GM21515 (cell line): ENCODE data around the gene TPM1.

Experiments
- ATAC-seq: cut with Tn5 transposase; IDR thresholded peaks from one replicate; pipeline ENCODE4 v1.9.1; 2021; ENCODE audit not compliant: unreplicated experiment

The TPM1 gene

DNA sequence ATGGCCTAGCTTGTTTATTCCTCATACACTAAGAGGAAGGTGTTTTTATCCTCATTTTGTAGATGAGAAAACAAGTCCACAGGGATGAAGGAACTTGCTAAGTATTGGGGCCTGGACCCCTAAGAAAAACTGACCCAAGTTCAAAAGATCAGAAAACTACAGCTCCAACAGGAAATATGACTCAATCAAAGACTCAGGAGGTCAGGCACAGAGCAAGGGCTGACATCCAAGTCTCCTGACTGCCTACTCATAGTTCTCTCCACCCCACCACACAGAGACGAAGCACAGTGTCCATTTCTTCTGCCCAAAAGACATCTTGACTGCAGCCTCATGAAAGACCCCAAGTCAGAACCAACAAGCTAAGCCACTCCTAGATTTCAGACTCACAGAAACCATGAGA is 26.9 kb upstream of the TPM1 start:
- no peak for ATAC-seq

DNA sequence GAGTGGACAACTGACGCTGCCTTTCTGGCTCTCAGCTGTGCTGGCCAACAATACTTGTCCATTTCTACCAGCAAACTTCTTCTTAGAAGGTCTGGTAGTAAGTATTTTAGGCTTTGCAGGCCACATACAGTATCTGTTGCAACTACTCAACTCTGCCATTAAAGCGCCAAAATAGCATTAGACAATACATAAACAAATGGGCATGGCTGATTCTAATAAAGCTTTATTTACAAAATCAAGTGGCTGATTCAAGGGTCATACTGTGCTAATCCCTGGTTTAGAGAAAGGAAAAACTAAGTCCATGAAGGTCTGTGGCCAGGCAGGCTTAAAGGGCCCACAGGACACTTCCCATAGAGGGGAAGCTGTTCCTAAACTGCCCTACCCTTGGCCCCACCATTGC is 26.3 kb upstream of the TPM1 start:
- ATAC-seq = no peak

- ATAC-seq = no peak
These were observed 23.9 kb upstream of the TPM1 start for GRCh38 chr15:63018639-63019038.

- ATAC-seq = no peak
These were observed 22.9 kb upstream of the TPM1 start for GRCh38 chr15:63019511-63020109.

GRCh38 chr15:63020128-63020527 is 22.4 kb upstream of the TPM1 start:
- no peak for ATAC-seq

GRCh38 chr15:63020759-63021430 is 21.7 kb upstream of the TPM1 start:
- ATAC-seq = no peak

GRCh38 chr15:63022181-63022580 is 20.4 kb upstream of the TPM1 start:
- no peak for ATAC-seq

- ATAC-seq = no peak
These were observed 19.9 kb upstream of the TPM1 start for GRCh38 chr15:63022663-63023062.

- ATAC-seq = no peak
These were observed 19.1 kb upstream of the TPM1 start for GRCh38 chr15:63023351-63023945.

- ATAC-seq = no peak
These were observed 17.1 kb upstream of the TPM1 start for GRCh38 chr15:63025460-63025859.

DNA sequence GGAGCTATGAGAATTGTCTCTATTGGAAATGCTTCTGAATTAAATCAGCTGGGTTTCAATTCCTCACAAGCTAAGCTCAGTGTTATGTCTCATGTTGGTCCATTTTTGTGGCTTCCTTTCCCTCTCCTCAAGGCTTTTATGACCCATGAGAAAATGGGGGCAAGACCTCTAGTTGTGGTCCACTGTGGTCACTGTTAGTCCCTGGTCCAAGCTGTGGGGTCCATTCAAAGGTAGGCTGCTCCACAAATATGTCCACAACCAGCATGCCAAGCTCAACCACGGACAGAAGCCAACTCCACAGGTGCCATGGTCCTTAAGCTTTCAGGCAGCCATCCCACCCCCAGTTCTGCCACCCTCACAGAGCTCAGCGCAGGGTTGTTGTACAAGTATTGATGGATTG is 14.9 kb upstream of the TPM1 start:
- ATAC-seq = no peak

GRCh38 chr15:63028442-63029110 is 14.0 kb upstream of the TPM1 start:
- no peak for ATAC-seq

DNA sequence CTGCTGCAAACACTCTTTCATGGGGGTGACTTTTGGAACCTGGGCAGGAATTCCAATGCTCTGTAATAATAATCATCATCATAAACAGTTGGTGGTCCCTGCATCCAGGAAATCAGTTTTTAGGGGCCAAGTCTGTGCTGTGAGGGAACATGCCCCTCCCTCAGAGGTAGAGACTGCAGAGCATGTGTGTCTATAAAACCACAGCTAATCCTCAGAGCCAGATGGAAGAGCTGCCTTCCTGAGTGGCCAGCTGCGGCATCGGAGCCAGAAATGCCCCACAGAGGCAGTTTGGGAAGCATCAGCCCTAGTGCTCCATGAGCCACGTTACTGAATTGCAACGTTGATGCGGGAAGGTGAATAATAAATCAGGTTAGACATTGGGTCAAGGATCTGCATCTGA is 12.9 kb upstream of the TPM1 start:
- no peak for ATAC-seq

DNA sequence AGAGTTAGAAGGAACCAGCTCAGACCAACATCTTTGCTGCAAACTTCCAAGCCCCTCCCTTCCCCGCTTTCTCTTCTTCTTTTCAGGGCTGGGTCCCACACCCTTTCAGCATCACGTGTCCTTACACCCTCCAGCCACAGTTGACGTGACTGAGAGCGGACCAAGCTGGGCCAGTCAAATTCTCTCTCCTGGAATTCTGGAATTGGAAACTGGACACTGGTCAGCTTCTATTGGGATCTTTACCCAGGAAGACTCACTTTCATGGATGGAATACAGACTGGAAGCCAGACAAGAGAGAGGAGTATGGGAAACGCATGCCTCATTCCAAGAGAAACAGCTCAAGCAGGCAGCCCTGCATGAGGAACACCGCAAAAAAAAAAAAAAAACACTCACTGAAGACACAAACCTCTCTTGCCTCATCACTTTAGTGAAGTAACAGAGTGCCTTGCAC is 12.4 kb upstream of the TPM1 start:
- ATAC-seq = no peak

DNA sequence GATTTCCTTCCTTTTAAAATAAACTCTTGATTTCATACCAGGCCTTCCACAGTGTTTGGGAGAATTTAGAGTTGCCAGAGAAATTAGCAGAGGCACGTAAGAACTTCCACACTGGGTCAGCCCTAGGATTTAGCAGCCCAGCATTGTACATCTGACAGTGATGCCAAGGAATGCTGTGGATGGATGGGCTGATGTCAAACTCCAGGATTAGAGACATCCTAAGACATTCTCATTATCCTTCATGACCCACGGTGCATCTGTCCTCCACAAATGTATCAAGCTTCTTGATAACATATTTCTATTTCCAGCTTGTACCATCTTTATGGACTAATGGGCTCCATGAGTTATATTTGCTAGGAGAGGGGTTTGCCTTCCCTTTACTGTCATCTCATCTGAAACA is 8.0 kb upstream of the TPM1 start:
- no peak for ATAC-seq

DNA sequence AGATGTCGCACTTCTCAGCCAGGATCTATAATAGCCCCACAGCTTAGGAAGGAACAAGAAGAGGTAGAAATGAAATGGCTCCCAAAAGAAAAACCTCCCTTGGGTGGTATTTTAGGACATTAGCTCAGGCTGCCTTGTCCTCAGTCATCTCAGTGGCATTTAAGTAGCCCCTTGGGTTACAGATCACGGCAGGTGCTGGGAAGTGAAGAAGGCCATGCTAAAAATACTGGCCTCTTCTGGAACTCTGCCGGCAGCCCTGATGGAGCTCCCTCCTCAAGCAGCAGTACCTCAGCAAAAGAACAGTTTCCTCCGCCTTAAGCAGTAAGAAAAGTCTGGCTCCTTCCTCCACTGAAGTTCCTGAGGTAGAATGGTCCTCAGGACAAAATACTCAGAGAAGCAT is 7.3 kb upstream of the TPM1 start:
- ATAC-seq = no peak

- ATAC-seq = no peak
These were observed 6.6 kb upstream of the TPM1 start for GRCh38 chr15:63035977-63036376.

DNA sequence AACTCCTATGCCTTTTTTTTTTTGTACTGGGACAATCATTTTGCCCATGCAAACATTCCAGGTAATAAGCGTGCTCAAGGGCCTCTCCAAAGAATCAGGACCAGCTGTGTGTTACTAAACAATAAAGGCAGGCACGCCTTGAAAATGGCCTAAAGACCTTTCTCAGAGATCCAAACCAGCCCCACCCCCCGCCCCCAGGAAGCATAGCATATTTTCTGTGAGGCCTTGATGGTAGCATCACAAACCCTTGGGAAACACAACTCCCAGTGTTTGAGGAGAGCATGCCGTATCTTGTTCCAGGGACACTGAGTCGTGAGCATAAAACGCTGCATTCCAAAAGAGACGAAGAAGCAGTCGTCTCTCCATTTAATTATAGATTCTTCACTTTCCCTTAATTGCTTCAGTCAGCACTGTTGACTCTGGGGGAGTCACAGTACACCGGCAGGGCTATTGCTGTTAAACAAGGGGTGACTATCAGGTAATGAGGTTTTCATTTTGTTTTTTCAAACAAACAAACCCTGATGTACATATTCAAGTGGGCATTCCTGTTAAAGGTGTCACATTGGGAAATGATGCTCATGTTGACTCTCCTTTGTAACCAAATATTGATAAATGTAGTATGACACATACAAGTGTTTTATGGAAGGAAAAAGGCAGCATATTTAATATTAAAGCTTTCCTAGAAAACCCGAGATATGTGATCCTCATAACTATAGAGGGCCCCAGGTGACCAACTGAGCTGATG is 4.4 kb upstream of the TPM1 start:
- no peak for ATAC-seq

DNA sequence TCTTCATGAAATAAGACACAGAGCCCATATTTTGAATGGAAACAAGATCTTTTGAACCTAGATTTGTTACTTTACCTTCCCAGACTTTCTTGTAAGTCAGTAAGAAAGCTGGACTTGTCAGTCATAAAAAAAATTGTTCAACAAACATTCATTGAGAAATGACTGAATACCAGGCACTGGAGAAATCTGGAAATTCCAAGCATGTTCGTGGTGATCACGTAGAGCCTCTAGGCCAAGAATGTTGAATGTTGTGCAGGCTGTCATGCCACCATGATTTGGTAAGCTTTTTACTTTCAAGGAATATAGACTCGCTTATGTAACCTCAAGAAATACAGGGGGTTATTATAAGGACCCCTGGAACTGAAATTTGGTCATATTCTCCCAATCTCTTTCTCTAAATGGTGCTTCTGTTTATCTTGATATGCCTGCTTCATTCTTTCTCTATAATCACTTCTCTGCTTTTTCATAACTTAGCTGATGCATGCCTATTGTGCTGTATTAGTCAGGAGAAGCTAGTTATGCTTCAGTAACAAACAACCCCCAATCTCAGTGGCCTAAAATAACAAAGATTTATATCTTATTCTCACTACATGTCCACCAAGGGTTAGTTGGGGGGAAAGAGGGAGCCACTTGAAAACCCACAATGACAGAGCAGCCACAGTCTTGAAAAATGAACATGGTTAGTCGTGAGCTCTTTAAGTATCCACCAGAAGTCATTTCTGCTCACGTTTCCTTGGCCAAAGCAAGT is 3.4 kb upstream of the TPM1 start:
- no peak for ATAC-seq

GRCh38 chr15:63039811-63040210 is 2.7 kb upstream of the TPM1 start:
- ATAC-seq = no peak

DNA sequence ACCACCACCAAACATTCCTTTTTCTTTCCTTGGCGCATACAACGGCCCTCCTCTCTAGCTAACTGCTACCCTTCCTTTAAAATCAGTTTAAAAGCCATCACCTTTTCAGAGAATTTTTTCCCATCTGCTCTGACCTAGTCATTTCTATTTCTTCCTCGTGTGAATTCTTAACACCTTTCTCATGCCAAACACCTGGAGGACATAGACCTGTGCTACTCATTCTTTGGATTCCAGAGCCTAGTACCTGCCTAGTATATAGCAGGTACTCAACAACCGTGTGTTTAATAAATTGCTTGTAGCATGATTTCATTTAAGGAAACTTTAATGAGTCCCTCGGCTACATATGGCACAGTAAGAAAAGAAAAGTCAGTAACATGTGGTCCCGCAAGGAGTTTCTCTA is 2.0 kb upstream of the TPM1 start:
- ATAC-seq = no peak
